Measurements from ENCODE around the gene LRFN3.

LRFN3 gene

DNA sequence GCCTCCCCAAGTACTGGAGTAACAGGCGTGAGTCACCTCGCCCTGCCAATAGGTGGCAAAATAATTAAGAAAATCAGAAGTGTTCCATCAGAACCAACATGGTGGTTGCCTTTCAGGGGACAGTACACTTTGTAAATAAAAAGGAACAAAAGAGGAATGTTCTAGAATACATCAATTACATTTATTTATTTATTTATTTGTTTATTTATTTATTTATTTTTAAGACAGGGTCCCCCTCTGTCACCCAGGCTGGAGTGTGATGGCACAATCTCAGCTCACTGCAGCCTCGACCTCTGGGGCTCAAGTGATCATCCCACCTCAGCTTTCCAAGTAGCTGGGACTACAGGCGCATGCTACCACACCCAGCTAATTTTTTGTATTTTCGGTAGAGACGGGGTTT, 15.2 kb upstream of the LRFN3 start:
- Histone ChIP-seq H3K9ac (ENCODE audit: low read depth, low read length, poor library complexity, severe bottlenecking) (no peak overlapping the region), H3K4me2 (ENCODE audit: low read depth, low read length, poor library complexity, severe bottlenecking) (no peak overlapping the region), H3K9me2 (replicated peaks; ENCODE audit: low read depth, low read length) (no peaks in the 10 kb centered on the region), H3K27me3 (ENCODE audit: insufficient read depth, low read length, poor library complexity, severe bottlenecking) (no peaks in the 10 kb centered on the region), H3K4me1 (ENCODE audit: insufficient read depth, low read length, poor library complexity, severe bottlenecking) (no peaks in the 10 kb centered on the region), H3K36me3 (ENCODE audit: insufficient read depth, low read length) (no peaks in the 10 kb centered on the region), H3K9me3 (ENCODE audit: insufficient read depth, low read depth, low read length) (no peaks in the 10 kb centered on the region), H3K79me2 (ENCODE audit: insufficient read depth, low read length) (no peaks in the 10 kb centered on the region), H3K4me3 (ENCODE audit: low read length, poor library complexity, severe bottlenecking) (no peak overlapping the region), H3F3A (ENCODE audit: low read depth) (no peaks in the 10 kb centered on the region), H4K20me1 (ENCODE audit: insufficient read depth, low read length, poor library complexity, severe bottlenecking) (no peaks in the 10 kb centered on the region), H2AFZ (ENCODE audit: low read length) (no peak overlapping the region)
- TF ChIP-seq, protein P1, sequence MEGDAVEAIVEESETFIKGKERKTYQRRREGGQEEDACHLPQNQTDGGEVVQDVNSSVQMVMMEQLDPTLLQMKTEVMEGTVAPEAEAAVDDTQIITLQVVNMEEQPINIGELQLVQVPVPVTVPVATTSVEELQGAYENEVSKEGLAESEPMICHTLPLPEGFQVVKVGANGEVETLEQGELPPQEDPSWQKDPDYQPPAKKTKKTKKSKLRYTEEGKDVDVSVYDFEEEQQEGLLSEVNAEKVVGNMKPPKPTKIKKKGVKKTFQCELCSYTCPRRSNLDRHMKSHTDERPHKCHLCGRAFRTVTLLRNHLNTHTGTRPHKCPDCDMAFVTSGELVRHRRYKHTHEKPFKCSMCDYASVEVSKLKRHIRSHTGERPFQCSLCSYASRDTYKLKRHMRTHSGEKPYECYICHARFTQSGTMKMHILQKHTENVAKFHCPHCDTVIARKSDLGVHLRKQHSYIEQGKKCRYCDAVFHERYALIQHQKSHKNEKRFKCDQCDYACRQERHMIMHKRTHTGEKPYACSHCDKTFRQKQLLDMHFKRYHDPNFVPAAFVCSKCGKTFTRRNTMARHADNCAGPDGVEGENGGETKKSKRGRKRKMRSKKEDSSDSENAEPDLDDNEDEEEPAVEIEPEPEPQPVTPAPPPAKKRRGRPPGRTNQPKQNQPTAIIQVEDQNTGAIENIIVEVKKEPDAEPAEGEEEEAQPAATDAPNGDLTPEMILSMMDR (conservative IDR thresholded peaks at IDR 0.05; ENCODE audit: low read length): no peak
- no peak for TF ChIP-seq EZH2phosphoT487 (IDR thresholded peaks at IDR 0.05; ENCODE audit: borderline replicate concordance)

DNA sequence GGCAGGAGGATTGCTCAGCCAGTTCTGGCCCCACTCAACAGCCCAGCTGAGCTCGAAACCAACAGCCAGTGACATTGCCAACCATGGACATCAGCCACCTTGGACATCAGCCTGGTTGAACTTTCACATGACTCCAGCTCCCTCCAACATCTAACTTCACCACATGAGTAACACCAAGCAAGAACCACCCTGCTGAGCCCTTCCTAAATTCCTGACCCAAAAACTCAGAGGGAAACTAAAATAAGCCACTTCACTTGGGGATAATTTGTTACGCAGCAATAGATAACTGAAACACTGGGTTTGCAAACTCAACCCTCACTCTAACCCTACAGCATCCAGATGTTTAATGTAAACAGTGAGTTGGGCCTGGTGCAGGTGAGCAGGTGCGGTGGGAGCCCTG, 10.7 kb upstream of the LRFN3 start:
- Histone ChIP-seq H3K4me3 (ENCODE audit: low read length, poor library complexity, severe bottlenecking) (no peak overlapping the region), H3F3A (ENCODE audit: low read depth) (peaks cover 7% of the 10 kb centered on the region; the same call in 1 of the 2 replicates), H3K4me1 (ENCODE audit: insufficient read depth, low read length, poor library complexity, severe bottlenecking) (peaks cover 8% of the 10 kb centered on the region), H3K4me2 (ENCODE audit: low read depth, low read length, poor library complexity, severe bottlenecking) (no peak overlapping the region), H2AFZ (ENCODE audit: low read length) (no peak overlapping the region), H3K9ac (ENCODE audit: low read depth, low read length, poor library complexity, severe bottlenecking) (no peak overlapping the region), H4K20me1 (ENCODE audit: insufficient read depth, low read length, poor library complexity, severe bottlenecking) (no peaks in the 10 kb centered on the region), H3K27me3 (ENCODE audit: insufficient read depth, low read length, poor library complexity, severe bottlenecking) (no peaks in the 10 kb centered on the region), H3K9me2 (replicated peaks; ENCODE audit: low read depth, low read length) (no peaks in the 10 kb centered on the region), H3K9me3 (ENCODE audit: insufficient read depth, low read depth, low read length) (no peaks in the 10 kb centered on the region), H3K36me3 (ENCODE audit: insufficient read depth, low read length) (no peaks in the 10 kb centered on the region), H3K79me2 (ENCODE audit: insufficient read depth, low read length) (no peaks in the 10 kb centered on the region)
- no peak for TF ChIP-seq EZH2phosphoT487 (IDR thresholded peaks at IDR 0.05; ENCODE audit: borderline replicate concordance)
- TF ChIP-seq, protein P1 (conservative IDR thresholded peaks at IDR 0.05; ENCODE audit: low read length): no peak

DNA sequence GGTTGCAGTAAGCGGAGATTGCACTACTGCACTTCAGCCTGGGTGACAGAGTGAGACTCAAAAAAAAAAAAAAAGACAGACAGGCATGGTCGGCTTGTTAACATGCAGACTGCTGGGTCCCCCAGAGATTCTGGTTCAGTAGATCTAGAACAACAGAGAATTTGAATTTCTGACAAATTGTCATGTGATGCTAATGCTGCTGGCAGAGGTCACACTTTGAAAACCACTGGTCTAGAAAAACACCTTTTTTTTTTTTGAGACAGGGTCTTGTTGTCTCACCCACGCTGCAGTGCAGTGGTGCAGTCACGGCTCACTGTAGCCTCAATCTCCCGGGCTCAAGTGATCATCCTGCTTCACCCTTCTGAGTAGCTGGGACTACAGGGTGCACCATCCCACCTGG, 7.7 kb upstream of the LRFN3 start:
- no peaks in the 10 kb centered on the region for H3K9me3 ChIP-seq (ENCODE audit: insufficient read depth, low read depth, low read length)
- no peak overlapping the region for H3K4me2 ChIP-seq (ENCODE audit: low read depth, low read length, poor library complexity, severe bottlenecking)
- peaks cover 15% of the 10 kb centered on the region for H3K4me1 ChIP-seq (ENCODE audit: insufficient read depth, low read length, poor library complexity, severe bottlenecking)
- H3K36me3 ChIP-seq (ENCODE audit: insufficient read depth, low read length): no peaks in the 10 kb centered on the region
- peaks cover 7% of the 10 kb centered on the region; the same call in 1 of the 2 replicates for H3F3A ChIP-seq (ENCODE audit: low read depth)
- H4K20me1 ChIP-seq (ENCODE audit: insufficient read depth, low read length, poor library complexity, severe bottlenecking): no peaks in the 10 kb centered on the region
- H3K27me3 ChIP-seq (ENCODE audit: insufficient read depth, low read length, poor library complexity, severe bottlenecking): no peaks in the 10 kb centered on the region
- TF ChIP-seq EZH2phosphoT487 (IDR thresholded peaks at IDR 0.05; ENCODE audit: borderline replicate concordance): no peak
- TF ChIP-seq, protein P1 (conservative IDR thresholded peaks at IDR 0.05; ENCODE audit: low read length): no peak
- no peak overlapping the region for H3K4me3 ChIP-seq (ENCODE audit: low read length, poor library complexity, severe bottlenecking)
- H3K9ac ChIP-seq (ENCODE audit: low read depth, low read length, poor library complexity, severe bottlenecking): no peak overlapping the region
- H3K79me2 ChIP-seq (ENCODE audit: insufficient read depth, low read length): no peaks in the 10 kb centered on the region
- no peaks in the 10 kb centered on the region for H3K9me2 ChIP-seq (replicated peaks; ENCODE audit: low read depth, low read length)
- H2AFZ ChIP-seq (ENCODE audit: low read length): no peak overlapping the region
